ENCODE measurements around the gene CADM1.

Gene CADM1

DNA sequence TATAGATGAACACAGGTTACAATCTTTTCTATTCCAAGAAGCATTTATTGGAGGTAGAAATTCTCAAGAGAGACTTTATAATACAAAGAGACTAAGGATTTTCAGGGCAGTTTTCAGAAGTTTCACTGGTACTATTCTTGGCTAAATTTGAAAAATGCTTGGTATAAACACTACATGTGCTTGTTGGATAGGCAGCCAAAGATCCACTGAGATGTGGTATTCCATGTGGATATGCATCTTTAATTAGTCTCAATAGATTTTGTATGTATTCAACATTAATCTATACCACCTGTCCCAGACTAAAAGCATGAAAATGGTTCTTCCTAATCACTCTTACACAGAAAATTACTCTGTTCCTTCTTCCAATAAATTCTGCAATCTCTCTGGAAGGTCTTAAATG is 232.6 kb downstream of the CADM1 start:
- no peak for DNase-seq

GRCh38 chr11:115269191-115269950 is 234.8 kb downstream of the CADM1 start:
- DNase-seq, result no peak

- DNase-seq, result no peak
Measured at GRCh38 chr11:115267871-115268270, 236.3 kb downstream of the CADM1 start.

- no peak for DNase-seq
Measured at GRCh38 chr11:115267238-115267781, 236.9 kb downstream of the CADM1 start.

DNA sequence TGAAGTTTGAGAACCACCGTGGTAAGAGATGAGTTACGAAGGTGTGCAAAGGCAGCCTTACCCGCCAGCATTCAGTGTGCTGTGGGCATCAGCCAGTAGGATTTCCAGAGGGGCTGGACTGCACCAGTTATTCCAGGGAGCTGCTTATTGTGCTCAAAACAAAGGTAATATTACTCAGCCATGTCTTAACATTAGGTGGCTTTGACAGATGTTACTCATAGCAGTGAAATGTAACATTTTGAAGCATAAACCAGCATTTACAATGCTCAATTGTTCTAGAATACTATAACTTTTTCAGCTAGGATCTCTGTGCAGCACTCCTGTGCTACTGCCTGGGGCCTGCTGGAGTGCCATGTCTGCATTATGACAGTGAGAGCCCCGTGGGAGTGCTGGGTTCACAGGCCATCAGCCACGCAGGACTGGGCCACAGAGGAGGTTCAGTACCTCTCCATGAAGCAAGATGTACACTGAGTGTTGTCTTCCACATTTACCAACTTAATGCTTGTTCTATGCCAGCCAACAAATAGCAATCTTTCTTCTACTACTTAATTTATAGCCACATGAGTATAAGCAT is 238.1 kb downstream of the CADM1 start:
- no peak for DNase-seq

DNA sequence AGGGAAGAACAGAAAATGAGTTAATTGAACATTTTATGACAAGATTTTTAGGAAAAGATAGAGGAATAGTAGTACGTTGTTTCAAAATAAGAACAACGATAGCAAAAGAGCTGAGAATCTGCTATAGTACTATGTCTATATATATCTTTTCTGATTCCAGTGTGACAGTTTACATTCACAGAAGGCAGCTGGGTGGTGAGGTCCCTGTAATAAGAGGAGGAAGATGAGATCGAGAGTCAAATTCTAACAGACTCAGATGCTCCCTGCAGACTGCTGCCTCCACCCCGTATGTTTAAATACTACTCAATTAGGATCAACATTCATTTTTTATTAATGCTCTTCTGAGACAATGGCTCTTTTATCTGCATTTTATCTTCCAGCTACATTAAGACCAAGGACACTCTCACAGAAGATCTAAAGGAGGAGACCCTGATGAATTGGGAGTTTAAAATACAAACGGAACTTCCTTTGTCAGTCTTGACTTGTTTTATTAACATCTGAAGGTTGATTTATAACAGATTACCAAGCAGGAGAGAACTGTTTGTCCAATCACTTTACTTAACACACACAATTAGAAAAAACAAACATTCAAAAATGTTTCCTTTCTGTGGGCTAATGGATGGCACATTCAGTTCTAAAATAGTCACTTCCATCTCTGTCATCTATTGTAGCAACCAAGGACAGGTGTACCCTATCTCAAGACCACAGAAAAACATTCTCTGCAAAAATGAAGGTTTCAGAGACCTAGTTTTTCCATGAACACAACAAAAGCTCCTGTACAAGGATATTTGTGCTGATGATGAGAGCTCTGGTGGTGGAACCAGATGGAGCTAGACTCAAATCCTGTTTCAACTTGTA is 240.2 kb downstream of the CADM1 start:
- no peak for DNase-seq

- DNase-seq, result no peak
Measured at GRCh38 chr11:115258216-115258615, 246.0 kb downstream of the CADM1 start.

DNA sequence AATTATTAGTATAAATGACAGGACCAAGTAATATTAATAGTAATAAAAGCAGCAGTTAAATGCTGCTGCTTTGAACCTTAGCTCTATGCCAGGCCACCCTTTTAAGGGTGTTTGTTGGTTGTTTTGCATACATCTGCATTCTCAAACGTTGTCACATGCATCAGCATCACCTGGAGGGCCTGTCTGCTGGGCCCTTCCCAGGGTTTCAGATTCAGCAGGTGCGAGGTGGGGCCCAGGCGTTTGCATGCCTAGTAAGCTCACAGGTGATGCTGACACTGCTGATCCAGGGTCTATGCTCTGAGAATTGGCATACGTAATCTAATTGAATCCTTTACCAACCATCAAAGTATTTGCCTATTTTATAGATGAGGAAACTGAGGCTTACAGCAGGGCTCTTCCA is 246.5 kb downstream of the CADM1 start:
- no peak for DNase-seq

DNA sequence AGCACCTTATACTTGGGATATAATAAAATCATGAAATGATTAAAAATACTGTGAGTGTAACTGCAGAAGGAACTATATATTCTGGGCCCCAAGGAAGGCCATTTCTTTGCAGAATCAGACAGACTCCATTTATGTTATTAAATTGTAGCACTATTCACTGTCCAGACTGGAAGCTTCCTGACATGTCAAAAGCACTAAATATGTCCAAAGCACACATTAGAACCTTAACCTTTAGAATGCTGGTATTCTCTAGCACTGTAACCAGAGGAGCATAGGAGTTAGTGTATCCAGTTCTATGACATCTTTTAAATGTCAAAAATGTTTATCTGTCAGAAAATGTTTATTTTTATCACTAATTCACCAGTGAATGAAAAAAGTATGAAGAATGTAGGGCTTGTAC is 246.9 kb downstream of the CADM1 start:
- no peak for DNase-seq

DNA sequence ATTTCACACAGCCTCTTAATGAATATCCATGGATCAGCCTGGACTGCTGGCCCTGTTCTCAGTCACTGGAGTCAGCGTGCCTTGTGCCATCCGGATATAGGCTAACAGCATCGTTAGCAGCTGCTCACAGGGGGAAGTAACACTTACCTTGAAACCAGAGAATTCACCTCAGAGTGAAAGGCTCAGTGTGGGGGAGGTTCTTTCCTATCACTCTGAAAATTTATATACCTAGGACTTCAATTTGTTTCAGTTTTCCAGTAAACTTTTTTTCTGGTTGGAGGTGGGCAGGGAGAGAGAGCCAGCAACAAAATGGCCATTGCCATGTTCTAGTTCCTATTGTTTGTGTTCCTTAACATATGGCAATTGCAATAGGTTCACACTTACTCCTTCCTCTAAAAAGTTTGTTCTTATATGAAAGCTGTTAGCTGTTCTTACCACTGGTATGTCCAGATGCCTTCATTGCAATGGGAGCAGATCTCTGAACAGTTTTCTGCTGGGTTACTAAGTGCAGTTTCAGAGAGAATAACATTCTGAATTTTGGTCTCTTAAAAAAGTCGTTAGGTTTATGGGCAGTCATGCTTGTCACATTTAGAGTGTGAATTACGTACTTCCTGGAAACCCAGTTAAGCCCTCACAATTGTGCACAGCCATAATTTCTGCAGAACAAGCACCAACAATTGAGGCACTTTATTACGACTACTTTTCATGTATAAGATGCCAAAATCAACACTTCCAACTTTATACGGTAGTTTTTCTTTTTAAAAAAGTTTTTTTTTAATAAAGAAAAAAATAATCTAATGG is 247.6 kb downstream of the CADM1 start:
- no peak for DNase-seq

- DNase-seq, result no peak
Measured at GRCh38 chr11:115255006-115255762, 249.0 kb downstream of the CADM1 start.

GRCh38 chr11:115251126-115251525 is 253.1 kb downstream of the CADM1 start:
- DNase-seq, result no peak

DNA sequence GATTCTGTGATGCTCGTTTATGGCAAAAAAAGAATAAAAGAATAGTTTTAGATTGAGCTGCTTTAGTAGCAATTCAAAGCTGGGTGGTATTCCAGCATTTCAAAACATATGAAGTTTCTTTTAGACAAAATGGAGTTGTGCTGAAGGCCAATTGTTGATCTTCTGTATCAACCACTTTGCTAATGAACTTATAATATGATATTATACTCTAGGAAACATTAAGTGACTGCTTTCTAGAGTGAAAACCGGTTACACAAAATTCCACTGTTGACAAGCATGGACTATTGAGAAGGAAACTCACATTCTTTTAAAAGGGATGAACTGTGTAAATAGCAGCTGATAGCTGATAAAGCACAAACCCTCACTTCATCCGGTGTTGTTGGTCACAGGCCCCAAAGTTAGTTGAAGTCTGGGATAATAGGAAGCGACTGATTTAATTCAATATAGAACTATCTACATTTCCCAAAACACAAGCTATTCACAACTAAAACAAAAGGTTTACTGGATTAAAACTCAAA is 255.1 kb downstream of the CADM1 start:
- no peak for DNase-seq

- DNase-seq, result no peak
Measured at GRCh38 chr11:115247953-115248352, 256.3 kb downstream of the CADM1 start.

GRCh38 chr11:115247361-115247760 is 256.9 kb downstream of the CADM1 start:
- no peak for DNase-seq

DNA sequence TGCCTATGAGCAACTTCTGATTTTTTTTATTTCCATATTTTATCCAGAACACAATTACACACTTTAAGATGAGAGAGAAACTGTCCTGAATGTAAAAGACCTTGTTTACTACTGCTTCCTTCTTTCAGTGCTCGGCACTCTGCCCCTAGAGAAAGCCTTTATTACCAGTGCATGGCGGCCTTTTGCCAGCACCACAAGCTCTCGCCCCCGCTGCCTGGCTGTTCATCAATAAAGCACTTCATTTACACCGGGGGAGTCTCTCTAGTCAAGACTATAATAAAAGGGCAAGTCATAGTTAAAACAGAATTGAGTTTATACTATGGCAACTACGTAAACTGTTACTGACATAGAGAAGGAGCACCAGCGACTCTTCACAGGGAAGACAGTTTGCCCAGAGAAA is 259.5 kb downstream of the CADM1 start:
- DNase-seq, result no peak

DNA sequence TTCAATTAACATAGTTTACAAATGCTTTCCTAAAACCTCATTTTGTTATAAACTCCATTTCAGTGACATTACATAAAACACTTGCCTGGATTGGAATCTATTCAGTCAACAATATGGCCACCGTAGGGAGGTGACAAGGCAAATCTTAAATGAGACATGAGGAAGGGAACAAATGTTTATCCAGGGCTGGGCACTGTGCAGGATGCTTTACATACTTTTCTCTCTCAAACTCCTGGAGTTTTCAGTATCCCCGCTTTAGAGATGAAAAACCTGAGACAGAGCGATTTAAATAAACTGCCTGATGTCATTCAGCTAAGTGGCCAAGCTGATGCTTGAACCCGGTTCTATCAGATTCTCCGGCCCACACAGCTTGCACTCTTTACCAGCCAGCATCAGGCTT is 259.9 kb downstream of the CADM1 start:
- no peak for DNase-seq

DNA sequence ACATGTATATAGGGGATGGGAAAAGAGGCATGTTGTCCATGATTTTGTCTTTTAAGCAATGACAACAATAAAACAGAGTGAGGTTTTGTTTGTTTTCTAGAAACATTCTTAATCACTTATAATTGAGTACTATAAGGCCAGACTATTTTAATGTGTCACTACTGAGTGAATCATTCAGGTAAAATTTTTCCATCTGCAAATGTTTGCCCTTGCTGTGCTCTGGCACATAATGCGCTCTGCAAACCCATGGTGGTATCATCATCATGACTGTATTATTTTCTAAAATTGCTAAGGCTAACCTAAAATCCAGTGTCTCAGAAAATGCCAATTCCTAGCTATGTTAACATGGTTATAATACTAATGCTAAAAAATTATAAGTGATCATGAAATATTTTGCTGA is 261.2 kb downstream of the CADM1 start:
- no peak for DNase-seq

- DNase-seq, result no peak
Measured at GRCh38 chr11:115241899-115242298, 262.3 kb downstream of the CADM1 start.

DNA sequence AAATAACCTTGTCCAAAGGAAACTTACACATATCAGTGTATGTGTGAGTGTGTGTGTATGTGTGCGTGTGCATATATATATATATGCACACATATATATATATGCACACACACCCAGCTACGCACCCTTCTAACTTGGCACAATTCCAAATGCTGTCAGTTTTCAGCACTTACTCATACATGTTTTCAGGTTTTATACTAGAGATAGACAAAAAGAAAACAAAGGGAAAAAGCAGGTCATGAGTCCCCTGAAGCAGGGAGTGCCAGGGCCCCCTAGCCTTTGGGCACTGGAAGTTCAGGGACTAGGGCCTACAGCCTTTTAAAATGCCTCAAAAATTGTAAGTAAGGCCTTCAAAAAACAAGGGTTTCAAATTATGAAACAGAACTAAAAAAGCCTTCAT is 265.4 kb downstream of the CADM1 start:
- DNase-seq, result no peak

- no peak for DNase-seq
Measured at GRCh38 chr11:115238086-115238485, 266.1 kb downstream of the CADM1 start.

DNA sequence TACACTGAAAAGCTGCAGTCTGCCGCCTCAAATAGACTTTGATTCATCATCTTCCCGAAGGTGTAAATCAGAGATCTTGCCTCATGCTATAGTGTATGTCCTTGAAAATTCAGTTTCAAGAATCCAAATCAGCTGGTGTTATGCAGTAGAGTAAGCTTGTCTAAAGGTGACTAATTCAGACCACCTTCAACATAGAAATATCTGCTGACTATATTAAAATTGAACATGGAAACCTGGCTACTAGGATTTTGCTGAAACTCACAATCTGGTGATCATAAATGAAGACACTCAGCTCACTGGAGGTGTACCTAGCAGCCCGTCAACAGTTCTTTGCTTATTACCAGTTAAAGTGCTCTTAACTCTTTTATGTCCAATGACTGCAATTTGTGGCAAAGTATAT is 266.6 kb downstream of the CADM1 start:
- no peak for DNase-seq

All from amniotic stem cell (primary cell).